SK-N-SH (cell line): ENCODE results near the gene TEX38. TPM values are rescaled to one million over a fixed set of nuclear protein-coding genes. Genes with fewer than 3 reads are reported as not detected.

Source experiments
- CTCF ChIA-PET: fragments of 300-600, 350-600 bp; formaldehyde crosslinking; extraction: SDS; loops from one replicate; lab custom pipeline; 2021; lab: Yijun Ruan, JAX
- POLR2A ChIA-PET: fragments of 350-600 bp; sonication (Branson Sonifier 250); formaldehyde crosslinking; extraction: SDS; loops from one replicate; lab custom pipeline; 2020; ENCODE audit warnings: antibody characterized with exemption, inconsistent platforms; lab: Yijun Ruan, JAX
- DNase-seq: peaks from one replicate; pipeline ENCODE4 v3.0.0; 2012
- H2AFZ ChIP-seq: fragments of 200-600 bp; sonication (generic); 2 replicates; pipeline ENCODE4 v1.8.1; 2016; ENCODE audit warnings: antibody characterized with exemption, mild to moderate bottlenecking, low read depth
- H3F3A ChIP-seq: fragments of 200-600 bp; sonication (generic); replicated peaks from 2 replicates; pipeline ENCODE3; 2016; ENCODE audit warnings: antibody characterized with exemption, mild to moderate bottlenecking; ENCODE audit not compliant: insufficient read depth
- H3K27ac ChIP-seq, 2 experiments: fragments of 200-500 bp in 1 of 2; fragments of 200-600 bp in 1 of 2; sonication (Bioruptor generic) in 1 of 2; sonication (generic), shearing (Covaris generic) in 1 of 2; 2 replicates each; pipeline versions ENCODE4 v1.5.1 to v1.6.1; 2014 to 2016; ENCODE audit warnings: low read depth in 2 of 2, inconsistent platforms in 1 of 2, low read length in 1 of 2, mild to moderate bottlenecking in 1 of 2, mixed read lengths in 1 of 2
- H3K27me3 ChIP-seq: fragments of 200-600 bp; sonication (generic), shearing (Covaris generic); 2 replicates; pipeline ENCODE4 v1.6.1; 2016; ENCODE audit warnings: mixed run types; ENCODE audit not compliant: insufficient read depth
- H3K36me3 ChIP-seq, 2 experiments: fragments of 200-500 bp in 1 of 2; fragments of 200-600 bp in 1 of 2; sonication (Bioruptor generic) in 1 of 2; sonication (generic) in 1 of 2; replicated peaks in 1 of 2; 2 replicates each; pipeline versions ENCODE3 to v1.5.1; 2014 to 2016; ENCODE audit warnings: low read length in 1 of 2, mild to moderate bottlenecking in 1 of 2; ENCODE audit not compliant: insufficient read depth in 2 of 2, control insufficient read depth in 1 of 2
- H3K4me1 ChIP-seq, 2 experiments: fragments of 200-500 bp in 1 of 2; fragments of 200-600 bp in 1 of 2; sonication (Bioruptor generic) in 1 of 2; sonication (generic), shearing (Covaris generic) in 1 of 2; 2 replicates each; pipeline versions ENCODE4 v1.5.1 to v1.6.1; 2014 to 2016; ENCODE audit warnings: low read depth in 1 of 2, low read length in 1 of 2, mixed run types in 1 of 2; ENCODE audit not compliant: insufficient read depth in 2 of 2, control insufficient read depth in 1 of 2
- H3K4me2 ChIP-seq: fragments of 200-600 bp; sonication (generic), shearing (Covaris generic); 2 replicates; pipeline ENCODE4 v1.6.1; 2017; ENCODE audit warnings: mixed run types
- H3K4me3 ChIP-seq, 2 experiments: fragments of 200-500 bp in 1 of 2; fragments of 200-600 bp in 1 of 2; sonication (Bioruptor generic) in 1 of 2; sonication (generic), shearing (Covaris generic) in 1 of 2; 2 replicates each; pipeline versions ENCODE4 v1.5.1 to v1.8.1; 2014 to 2016; ENCODE audit warnings: low read depth in 2 of 2, inconsistent platforms in 1 of 2, low read length in 1 of 2, mild to moderate bottlenecking in 1 of 2, mixed read lengths in 1 of 2, moderate library complexity in 1 of 2
- H3K79me2 ChIP-seq: fragments of 200-600 bp; sonication (generic); 2 replicates; pipeline ENCODE4 v1.8.1; 2017; ENCODE audit warnings: mild to moderate bottlenecking; ENCODE audit not compliant: insufficient read depth
- H3K9ac ChIP-seq: fragments of 200-600 bp; sonication (generic); 2 replicates; pipeline ENCODE4 v1.6.1; 2017; ENCODE audit warnings: mixed run types
- H3K9me2 ChIP-seq: fragments of 200-600 bp; sonication (generic); 2 replicates; pipeline ENCODE4 v1.6.1; 2017; ENCODE audit warnings: mixed run types
- H3K9me3 ChIP-seq: fragments of 200-600 bp; sonication (generic); 2 replicates; pipeline ENCODE4 v1.6.1; 2017; ENCODE audit warnings: mixed run types, mild to moderate bottlenecking, moderate library complexity
- H4K20me1 ChIP-seq: fragments of 200-600 bp; sonication (generic); 2 replicates; pipeline ENCODE4 v1.6.1; 2017; ENCODE audit warnings: mild to moderate bottlenecking, mixed run types; ENCODE audit not compliant: insufficient read depth
- EZH2phosphoT487 ChIP-seq: fragments of 200-600 bp; sonication (generic); IDR thresholded peaks from 2 replicates; pipeline ENCODE4 v1.6.1; 2017; ENCODE audit warnings: low read depth, mixed run types, mild to moderate bottlenecking, antibody characterized with exemption, moderate library complexity, borderline replicate concordance
- FOSL2 ChIP-seq: IDR thresholded peaks from 2 replicates; pipeline ENCODE4 v1.4.0; 2012; ENCODE audit warnings: low read depth, mild to moderate bottlenecking, moderate library complexity, borderline replicate concordance
- FOXJ3 ChIP-seq: sonication (generic); formaldehyde crosslinking; IDR thresholded peaks from 2 replicates; pipeline ENCODE4 v1.5.1; 2020; ENCODE audit warnings: mild to moderate bottlenecking, missing genetic modification reagents
- FOXM1 ChIP-seq: IDR thresholded peaks from 2 replicates; pipeline ENCODE4 v1.4.0; 2012; ENCODE audit warnings: low read depth, mild to moderate bottlenecking
- GATA2 ChIP-seq: sonication (generic); formaldehyde crosslinking; IDR thresholded peaks from 2 replicates; pipeline ENCODE4 v1.5.0; 2020; ENCODE audit warnings: mild to moderate bottlenecking, missing genetic modification reagents
- JUND ChIP-seq: IDR thresholded peaks from 2 replicates; pipeline ENCODE4 v1.4.0; 2012
- MXI1 ChIP-seq: IDR thresholded peaks from 2 replicates; pipeline ENCODE4 v1.6.1; 2012; ENCODE audit warnings: mild to moderate bottlenecking, low read depth, low read length, improper control_type of control experiment
- NRF1 ChIP-seq: IDR thresholded peaks from 2 replicates; pipeline ENCODE4 v1.6.1; 2012; ENCODE audit warnings: low read depth, mild to moderate bottlenecking, low read length
- RAD21 ChIP-seq: IDR thresholded peaks from 2 replicates; pipeline ENCODE4 v1.6.1; 2012; ENCODE audit warnings: mild to moderate bottlenecking, low read length
- SMC3 ChIP-seq: IDR thresholded peaks from 2 replicates; pipeline ENCODE4 v1.6.1; 2012; ENCODE audit warnings: low read depth, low read length, improper control_type of control experiment
- TCF12 ChIP-seq: IDR thresholded peaks from 2 replicates; pipeline ENCODE4 v1.4.0; 2012
- TEAD4 ChIP-seq: IDR thresholded peaks from 2 replicates; pipeline ENCODE4 v1.4.0; 2012; ENCODE audit warnings: mild to moderate bottlenecking, borderline replicate concordance; ENCODE audit not compliant: insufficient read depth
- YY1 ChIP-seq: IDR thresholded peaks from 2 replicates; pipeline ENCODE4 v1.4.0; 2012; ENCODE audit warnings: low read depth, mild to moderate bottlenecking
- WGBS: methylation state at CpG from one replicate; pipeline ENCODE4 v1.1.6; 2017; ENCODE audit warnings: low lambda C conversion rate; 5-methylcytosine and 5-hydroxymethylcytosine counted together
- polyA plus RNA-seq, 3 experiments: library from polyadenylated mRNA; depleted of rRNA; stranded (reverse); fragments of >200 nt; gene quantifications; 2 replicates each; pipeline ENCODE4 v1.2.3, GENCODE V29; 2012
- TF ChIP-seq, protein P1 (sequence below): IDR thresholded peaks from 2 replicates; pipeline ENCODE4 v1.4.0; 2012; ENCODE audit warnings: low read depth, borderline replicate concordance
- TF ChIP-seq, protein P2 (sequence below): fragments of 150-350 bp; IDR thresholded peaks from 2 replicates; pipeline ENCODE4 v1.6.1; 2016; ENCODE audit warnings: mild to moderate bottlenecking, low read depth, low read length
- TF ChIP-seq, protein P3 (sequence below): fragments of 150-350 bp; IDR thresholded peaks from 2 replicates; pipeline ENCODE4 v1.6.1; 2017; ENCODE audit warnings: antibody characterized with exemption, low read length, low read depth, borderline replicate concordance
- TF ChIP-seq, protein P4 (sequence below): IDR thresholded peaks from 2 replicates; pipeline ENCODE4 v1.4.0; 2012; ENCODE audit warnings: low read depth, borderline replicate concordance
- TF ChIP-seq, protein P5 (sequence below): fragments of 200-600 bp; sonication (generic); IDR thresholded peaks from 2 replicates; pipeline ENCODE4 v1.6.1; 2017; ENCODE audit warnings: antibody characterized with exemption, mild to moderate bottlenecking, moderate library complexity

Gene TEX38
- polyA plus RNA-seq, 1 of the 3 experiments (the other 2 are of a cell fraction): 0.07 TPM

DNA sequence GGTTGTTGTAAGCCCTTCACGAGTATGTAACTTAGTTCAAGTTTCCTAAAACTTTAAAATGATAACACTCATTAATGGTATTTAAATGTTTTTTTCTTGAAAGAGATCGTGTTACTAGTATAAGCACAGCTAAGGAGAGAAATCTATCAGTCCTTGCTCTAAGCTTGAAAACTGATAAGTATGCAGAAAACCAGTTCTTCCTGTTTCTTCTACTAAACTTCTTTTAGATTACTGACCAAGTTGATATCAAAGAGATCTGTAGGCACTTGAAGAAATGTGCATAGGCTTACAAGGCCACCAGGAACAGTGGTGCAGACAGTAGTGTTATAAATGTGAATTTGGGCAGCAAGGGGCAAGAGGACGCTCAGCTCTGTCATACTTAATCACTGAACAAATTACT lies 43.3 kb downstream of the TEX38 start:
- Histone ChIP-seq H3K9ac (no peak overlapping the region), H3K4me2 (no peak overlapping the region), H2AFZ (no peak overlapping the region), H4K20me1 (peaks cover 18% of the 10 kb centered on the region; the same call in 1 of the 2 replicates), H3K4me3 (no peak overlapping the region), H3K4me1 (peaks cover 15 to 17% of the 10 kb centered on the region in 2 experiments), H3K79me2 (peaks cover 51% of the 10 kb centered on the region), H3K9me2 (no peaks in the 10 kb centered on the region), H3K9me3 (no peaks in the 10 kb centered on the region), H3K27ac (no peak overlapping the region), H3F3A (no peaks in the 10 kb centered on the region), H3K27me3 (no peaks in the 10 kb centered on the region), H3K36me3 (peaks cover 45 to 48% of the 10 kb centered on the region in 2 experiments)
- ChIA-PET POLR2A (no interaction called here), CTCF (interaction anchor here (3.7 kb wide), 1 partner anchor 10 kb away, joined by 17 read pairs; no protein-coding TSS in a partner anchor)
- no peak for TF ChIP-seq MXI1
- no peak for TF ChIP-seq TEAD4
- TF ChIP-seq, protein P1, sequence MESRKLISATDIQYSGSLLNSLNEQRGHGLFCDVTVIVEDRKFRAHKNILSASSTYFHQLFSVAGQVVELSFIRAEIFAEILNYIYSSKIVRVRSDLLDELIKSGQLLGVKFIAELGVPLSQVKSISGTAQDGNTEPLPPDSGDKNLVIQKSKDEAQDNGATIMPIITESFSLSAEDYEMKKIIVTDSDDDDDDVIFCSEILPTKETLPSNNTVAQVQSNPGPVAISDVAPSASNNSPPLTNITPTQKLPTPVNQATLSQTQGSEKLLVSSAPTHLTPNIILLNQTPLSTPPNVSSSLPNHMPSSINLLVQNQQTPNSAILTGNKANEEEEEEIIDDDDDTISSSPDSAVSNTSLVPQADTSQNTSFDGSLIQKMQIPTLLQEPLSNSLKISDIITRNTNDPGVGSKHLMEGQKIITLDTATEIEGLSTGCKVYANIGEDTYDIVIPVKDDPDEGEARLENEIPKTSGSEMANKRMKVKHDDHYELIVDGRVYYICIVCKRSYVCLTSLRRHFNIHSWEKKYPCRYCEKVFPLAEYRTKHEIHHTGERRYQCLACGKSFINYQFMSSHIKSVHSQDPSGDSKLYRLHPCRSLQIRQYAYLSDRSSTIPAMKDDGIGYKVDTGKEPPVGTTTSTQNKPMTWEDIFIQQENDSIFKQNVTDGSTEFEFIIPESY: no peak
- TF ChIP-seq JUND: no peak
- TF ChIP-seq, protein P2, sequence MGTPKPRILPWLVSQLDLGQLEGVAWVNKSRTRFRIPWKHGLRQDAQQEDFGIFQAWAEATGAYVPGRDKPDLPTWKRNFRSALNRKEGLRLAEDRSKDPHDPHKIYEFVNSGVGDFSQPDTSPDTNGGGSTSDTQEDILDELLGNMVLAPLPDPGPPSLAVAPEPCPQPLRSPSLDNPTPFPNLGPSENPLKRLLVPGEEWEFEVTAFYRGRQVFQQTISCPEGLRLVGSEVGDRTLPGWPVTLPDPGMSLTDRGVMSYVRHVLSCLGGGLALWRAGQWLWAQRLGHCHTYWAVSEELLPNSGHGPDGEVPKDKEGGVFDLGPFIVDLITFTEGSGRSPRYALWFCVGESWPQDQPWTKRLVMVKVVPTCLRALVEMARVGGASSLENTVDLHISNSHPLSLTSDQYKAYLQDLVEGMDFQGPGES: no peak
- TF ChIP-seq, protein P3, sequence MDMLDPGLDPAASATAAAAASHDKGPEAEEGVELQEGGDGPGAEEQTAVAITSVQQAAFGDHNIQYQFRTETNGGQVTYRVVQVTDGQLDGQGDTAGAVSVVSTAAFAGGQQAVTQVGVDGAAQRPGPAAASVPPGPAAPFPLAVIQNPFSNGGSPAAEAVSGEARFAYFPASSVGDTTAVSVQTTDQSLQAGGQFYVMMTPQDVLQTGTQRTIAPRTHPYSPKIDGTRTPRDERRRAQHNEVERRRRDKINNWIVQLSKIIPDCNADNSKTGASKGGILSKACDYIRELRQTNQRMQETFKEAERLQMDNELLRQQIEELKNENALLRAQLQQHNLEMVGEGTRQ: no peak
- TF ChIP-seq YY1: no peak
- TF ChIP-seq RAD21: no peak
- no peak for TF ChIP-seq SMC3
- TF ChIP-seq EZH2phosphoT487: no peak
- TF ChIP-seq TCF12: no peak
- TF ChIP-seq, protein P4, sequence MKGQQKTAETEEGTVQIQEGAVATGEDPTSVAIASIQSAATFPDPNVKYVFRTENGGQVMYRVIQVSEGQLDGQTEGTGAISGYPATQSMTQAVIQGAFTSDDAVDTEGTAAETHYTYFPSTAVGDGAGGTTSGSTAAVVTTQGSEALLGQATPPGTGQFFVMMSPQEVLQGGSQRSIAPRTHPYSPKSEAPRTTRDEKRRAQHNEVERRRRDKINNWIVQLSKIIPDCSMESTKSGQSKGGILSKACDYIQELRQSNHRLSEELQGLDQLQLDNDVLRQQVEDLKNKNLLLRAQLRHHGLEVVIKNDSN: no peak
- TF ChIP-seq, protein P5, sequence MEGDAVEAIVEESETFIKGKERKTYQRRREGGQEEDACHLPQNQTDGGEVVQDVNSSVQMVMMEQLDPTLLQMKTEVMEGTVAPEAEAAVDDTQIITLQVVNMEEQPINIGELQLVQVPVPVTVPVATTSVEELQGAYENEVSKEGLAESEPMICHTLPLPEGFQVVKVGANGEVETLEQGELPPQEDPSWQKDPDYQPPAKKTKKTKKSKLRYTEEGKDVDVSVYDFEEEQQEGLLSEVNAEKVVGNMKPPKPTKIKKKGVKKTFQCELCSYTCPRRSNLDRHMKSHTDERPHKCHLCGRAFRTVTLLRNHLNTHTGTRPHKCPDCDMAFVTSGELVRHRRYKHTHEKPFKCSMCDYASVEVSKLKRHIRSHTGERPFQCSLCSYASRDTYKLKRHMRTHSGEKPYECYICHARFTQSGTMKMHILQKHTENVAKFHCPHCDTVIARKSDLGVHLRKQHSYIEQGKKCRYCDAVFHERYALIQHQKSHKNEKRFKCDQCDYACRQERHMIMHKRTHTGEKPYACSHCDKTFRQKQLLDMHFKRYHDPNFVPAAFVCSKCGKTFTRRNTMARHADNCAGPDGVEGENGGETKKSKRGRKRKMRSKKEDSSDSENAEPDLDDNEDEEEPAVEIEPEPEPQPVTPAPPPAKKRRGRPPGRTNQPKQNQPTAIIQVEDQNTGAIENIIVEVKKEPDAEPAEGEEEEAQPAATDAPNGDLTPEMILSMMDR: no peak
- no peak for TF ChIP-seq FOXM1
- no peak for TF ChIP-seq FOSL2
- TF ChIP-seq GATA2: no peak
- TF ChIP-seq NRF1: no peak
- no peak for TF ChIP-seq FOXJ3 (CRISPR knock-in tag)
- DNase-seq: no peak
- 96% methylated on average over 3 of the region's 3 CpGs for WGBS
